ENCODE results near the gene PCAT7. TPM values are rescaled to one million over a fixed set of nuclear protein-coding genes. Genes with fewer than 3 reads are reported as not detected.
"Not testable (repeated sequence)": the region's sequence is repeated elsewhere in the genome, so short reads cannot be mapped to it uniquely, and the experiment has no call there.

Gene PCAT7
- total RNA-seq, 1 donor from 2014 or later: 19.0 TPM

GRCh38 chr9:94553029-94553938 is 1.6 kb upstream of the PCAT7 start:
- TF ChIP-seq CTCF (IDR thresholded peaks at IDR 0.05; ENCODE audit: unreplicated experiment): no peak
- Mint-ChIP-seq H3K27me3 (ENCODE audit: low read depth) (no peaks in the 10 kb centered on the region), H3K4me1 (peaks cover 29% of the 10 kb centered on the region)

GRCh38 chr9:94554078-94554438 is 825 bp upstream of the PCAT7 start:
- no peaks in the 10 kb centered on the region for H3K9me3 Mint-ChIP-seq
- no peak for DNase-seq (ENCODE audit: low spot score in 2 of 2, unreplicated experiment in 2 of 2)
- no peak overlapping the region for H3K4me3 Mint-ChIP-seq
- H3K27ac Mint-ChIP-seq: no peak overlapping the region
- no peaks in the 10 kb centered on the region for H3K27me3 Mint-ChIP-seq (ENCODE audit: low read depth)
- no peak for TF ChIP-seq CTCF (IDR thresholded peaks at IDR 0.05; ENCODE audit: unreplicated experiment)
- peaks cover 4% of the 10 kb centered on the region for H3K36me3 Mint-ChIP-seq
- H3K4me1 Mint-ChIP-seq: peaks cover 29% of the 10 kb centered on the region

More at GRCh38 chr9:94553029-94553938, 1.6 kb upstream of the PCAT7 start:
- no peak overlapping the region for H3K27ac Mint-ChIP-seq
- peaks cover 4% of the 10 kb centered on the region for H3K36me3 Mint-ChIP-seq
- no peaks in the 10 kb centered on the region for H3K9me3 Mint-ChIP-seq
- no peak overlapping the region for H3K4me3 Mint-ChIP-seq
- DNase-seq (ENCODE audit: low spot score in 2 of 2, unreplicated experiment in 2 of 2): no peak

GRCh38 chr9:94557376-94557775 is 2.5 kb downstream of the PCAT7 start:
- Mint-ChIP-seq H3K4me3 (peak overlapping the region; percentile 2), H3K9me3 (no peaks in the 10 kb centered on the region), H3K27me3 (ENCODE audit: low read depth) (no peaks in the 10 kb centered on the region), H3K27ac (no peak overlapping the region), H3K36me3 (peaks cover 2% of the 10 kb centered on the region), H3K4me1 (peaks cover 28% of the 10 kb centered on the region)
- no peak for TF ChIP-seq CTCF (IDR thresholded peaks at IDR 0.05; ENCODE audit: unreplicated experiment)
- no peak for DNase-seq (ENCODE audit: low spot score in 2 of 2, unreplicated experiment in 2 of 2)

GRCh38 chr9:94560237-94560636 is 5.4 kb downstream of the PCAT7 start:
- no peak overlapping the region for H3K27ac Mint-ChIP-seq
- H3K9me3 Mint-ChIP-seq: peaks cover 6% of the 10 kb centered on the region
- peaks cover 12% of the 10 kb centered on the region for H3K36me3 Mint-ChIP-seq
- H3K4me1 Mint-ChIP-seq: peaks cover 23% of the 10 kb centered on the region
- no peak for DNase-seq (ENCODE audit: low spot score in 2 of 2, unreplicated experiment in 2 of 2)
- no peak overlapping the region for H3K4me3 Mint-ChIP-seq
- H3K27me3 Mint-ChIP-seq (ENCODE audit: low read depth): no peaks in the 10 kb centered on the region
- TF ChIP-seq CTCF (IDR thresholded peaks at IDR 0.05; ENCODE audit: unreplicated experiment): no peak

GRCh38 chr9:94563548-94563947 is 8.7 kb downstream of the PCAT7 start:
- no peak overlapping the region for H3K4me3 Mint-ChIP-seq
- H3K27ac Mint-ChIP-seq: no peak overlapping the region
- no peak for TF ChIP-seq CTCF (IDR thresholded peaks at IDR 0.05; ENCODE audit: unreplicated experiment)
- DNase-seq (ENCODE audit: low spot score in 2 of 2, unreplicated experiment in 2 of 2): no peak
- no peaks in the 10 kb centered on the region for H3K4me1 Mint-ChIP-seq
- H3K36me3 Mint-ChIP-seq: peaks cover 21% of the 10 kb centered on the region
- H3K27me3 Mint-ChIP-seq (ENCODE audit: low read depth): no peaks in the 10 kb centered on the region
- H3K9me3 Mint-ChIP-seq: peaks cover 6% of the 10 kb centered on the region

- DNase-seq (ENCODE audit: low spot score in 2 of 2, unreplicated experiment in 2 of 2); H3K4me1 Mint-ChIP-seq; H3K4me3 Mint-ChIP-seq; H3K27me3 Mint-ChIP-seq (ENCODE audit: low read depth); H3K9me3 Mint-ChIP-seq; H3K27ac Mint-ChIP-seq: not testable (repeated sequence)
- peaks cover 21% of the 10 kb centered on the region for H3K36me3 Mint-ChIP-seq
These were observed 9.4 kb downstream of the PCAT7 start for GRCh38 chr9:94564279-94564678.
